NCI-H146 (cell line): ENCODE data around the gene PREX1.
"Not testable (repeated sequence)": the region's sequence is repeated elsewhere in the genome, so short reads cannot be mapped to it uniquely, and the experiment has no call there.

Experiments
- DNase-seq: peaks from one replicate; lab custom pipeline; 2025; lab: John Stamatoyannopoulos, UW

PREX1 gene

DNA sequence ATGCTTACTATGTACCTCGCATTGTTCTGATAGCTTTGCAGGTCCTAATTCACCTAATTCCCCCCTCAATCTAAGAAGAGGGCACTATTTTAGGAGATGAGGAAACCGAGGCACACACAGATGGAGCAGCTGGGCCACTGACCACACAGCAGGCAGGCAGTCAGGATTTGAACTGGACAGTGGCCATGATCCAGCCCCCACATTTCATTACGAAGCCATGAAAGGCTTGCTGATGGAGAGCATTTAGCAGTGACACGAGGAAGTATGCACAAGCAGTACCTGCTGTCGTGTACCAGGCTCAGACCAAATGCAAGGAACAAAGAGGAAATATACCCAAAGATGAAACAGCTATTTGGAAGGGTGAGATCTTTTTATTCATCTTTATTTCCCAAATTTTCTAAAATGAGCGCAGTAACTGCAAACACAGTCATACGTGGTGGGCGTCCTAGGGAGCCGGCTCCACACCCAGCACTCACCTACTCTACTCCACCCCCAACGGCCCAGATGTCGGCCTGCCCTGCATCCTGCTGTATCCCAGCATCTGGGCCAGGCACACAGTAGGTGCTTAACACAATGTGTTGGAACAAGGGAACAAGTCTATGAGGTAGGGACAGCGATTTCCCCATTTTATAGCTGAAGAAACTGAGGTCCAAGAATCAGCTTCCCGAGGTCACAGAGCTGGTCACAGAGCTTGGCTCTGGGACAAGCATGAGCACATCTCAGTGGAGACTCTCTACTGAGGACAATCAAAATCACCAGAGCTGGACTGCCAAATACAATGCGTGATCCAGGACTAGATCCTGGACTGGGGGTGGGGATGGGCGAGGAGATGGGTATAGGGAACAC, 15.0 kb downstream of the PREX1 start:
- DNase-seq = no peak

DNA sequence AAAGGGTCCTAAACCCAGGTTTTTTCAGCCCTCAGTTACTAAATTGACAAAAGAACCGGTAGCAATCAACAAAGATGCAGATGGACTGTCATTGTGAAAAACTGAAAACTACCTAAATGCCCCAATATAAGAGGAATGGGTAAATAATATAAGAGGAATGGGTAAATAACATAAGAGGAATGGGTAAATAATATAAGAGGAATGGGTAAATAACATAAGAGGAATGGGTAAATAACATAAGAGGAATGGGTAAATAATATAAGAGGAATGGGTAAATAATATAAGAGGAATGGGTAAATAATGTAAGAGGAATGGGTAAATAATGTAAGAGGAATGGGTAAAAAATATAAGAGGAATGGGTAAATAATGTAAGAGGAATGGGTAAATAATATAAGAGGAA, 15.7 kb downstream of the PREX1 start:
- not testable (repeated sequence) for DNase-seq

DNA sequence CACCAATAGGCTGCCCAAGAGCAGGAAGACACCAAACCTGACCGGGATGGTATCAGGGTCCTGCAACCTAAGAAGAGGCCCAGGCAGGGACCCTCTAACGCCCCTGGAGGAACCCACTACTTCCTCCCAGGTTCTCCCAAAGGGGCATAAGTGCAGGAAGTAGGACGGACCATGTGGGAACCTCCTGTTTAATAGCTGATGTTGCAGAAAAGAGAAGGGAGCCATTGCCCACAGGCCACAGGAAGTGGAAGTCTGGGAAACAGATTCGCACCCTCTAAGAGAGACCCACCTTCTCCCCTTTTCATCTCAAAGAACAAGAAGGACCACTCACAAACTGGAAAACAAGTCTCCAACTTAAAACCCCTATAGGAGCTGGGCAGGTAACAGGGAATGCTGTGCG, 18.1 kb downstream of the PREX1 start:
- no peak for DNase-seq

DNA sequence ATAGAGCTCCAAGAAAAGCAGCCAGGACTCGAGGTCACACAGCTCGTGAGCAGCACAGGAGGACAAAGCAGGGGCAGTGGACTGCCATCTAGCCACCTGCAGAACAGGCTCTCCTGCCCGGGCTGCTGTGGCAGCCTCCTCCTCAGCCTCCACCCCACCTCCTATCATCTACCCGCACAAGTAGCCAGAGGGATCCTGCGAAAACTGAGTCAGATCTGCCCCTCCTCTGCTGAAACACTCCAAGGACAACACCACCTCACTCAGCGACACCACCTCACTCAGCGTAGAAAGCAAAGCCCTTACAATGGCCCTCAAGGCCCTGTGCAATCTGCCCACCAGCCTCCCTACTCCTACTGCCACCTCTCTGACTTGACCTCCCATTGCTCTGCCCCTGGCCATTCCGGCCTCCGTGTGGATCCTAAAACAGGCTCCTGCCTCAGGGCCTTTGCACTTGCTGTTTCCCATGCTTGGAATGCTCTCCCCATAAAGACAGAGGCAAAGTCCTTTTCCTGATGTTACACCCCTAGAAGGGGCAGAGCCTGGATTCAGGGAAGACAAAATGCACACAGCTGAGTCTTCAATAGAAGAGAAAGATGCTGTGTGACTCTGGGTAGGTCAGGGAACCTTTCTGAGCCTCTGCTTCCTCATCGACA, 19.3 kb downstream of the PREX1 start:
- DNase-seq = no peak

DNA sequence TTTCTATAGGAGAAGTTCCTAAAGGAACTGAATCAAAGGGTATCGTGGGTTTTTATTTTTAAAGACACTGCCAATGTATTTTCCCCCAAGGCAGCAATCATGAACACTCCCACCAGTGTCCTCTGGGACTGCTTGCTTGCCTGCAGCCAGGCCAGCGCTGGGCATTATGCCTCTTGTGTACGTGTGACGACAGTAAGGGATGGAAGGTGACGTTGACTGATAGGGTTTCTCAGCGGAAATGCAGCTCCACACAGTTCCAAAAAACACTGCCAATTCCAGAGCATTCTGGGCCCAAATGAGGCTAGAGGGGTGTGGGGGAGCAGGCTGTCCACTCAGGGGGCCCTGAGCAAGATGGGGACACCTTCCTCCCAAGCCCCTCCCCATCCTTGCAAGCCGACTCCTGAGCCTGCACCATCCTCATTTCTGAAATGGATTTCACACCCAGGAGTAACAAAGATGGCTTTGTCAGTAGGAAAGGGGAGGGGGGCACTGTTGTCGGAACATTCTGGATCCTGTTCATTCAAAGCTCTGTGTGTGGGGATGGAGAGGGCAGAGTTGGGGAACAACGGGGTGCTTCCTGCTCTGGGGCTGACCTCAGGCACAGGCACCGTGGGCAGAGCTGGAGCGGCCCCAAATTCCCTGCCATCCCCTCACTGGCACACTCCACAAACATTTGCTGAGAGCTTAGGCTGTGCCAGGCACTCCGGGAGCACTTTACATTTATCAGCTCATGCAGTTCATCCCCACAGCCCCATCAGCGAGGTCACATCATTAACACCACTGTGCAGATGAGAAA, 20.0 kb downstream of the PREX1 start:
- DNase-seq = no peak

DNA sequence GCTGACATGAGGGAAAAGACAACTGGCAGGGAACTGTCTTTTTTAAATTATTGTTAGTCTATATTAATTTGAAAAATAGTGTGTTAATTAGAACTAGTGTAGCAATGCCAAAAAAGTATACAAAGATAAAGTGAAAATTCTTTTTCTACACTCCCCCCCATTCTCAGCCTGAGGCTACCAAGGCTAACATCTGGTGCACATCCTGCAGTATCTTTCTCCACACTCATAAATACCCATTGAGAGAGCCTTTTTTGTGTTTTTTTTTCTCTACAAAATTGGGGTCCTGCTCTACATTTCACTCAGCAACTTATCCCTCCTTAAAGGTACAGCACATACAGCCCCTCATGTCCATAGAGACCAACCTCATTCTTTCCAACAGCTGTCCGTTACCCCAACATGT, 20.7 kb downstream of the PREX1 start:
- DNase-seq = no peak

DNA sequence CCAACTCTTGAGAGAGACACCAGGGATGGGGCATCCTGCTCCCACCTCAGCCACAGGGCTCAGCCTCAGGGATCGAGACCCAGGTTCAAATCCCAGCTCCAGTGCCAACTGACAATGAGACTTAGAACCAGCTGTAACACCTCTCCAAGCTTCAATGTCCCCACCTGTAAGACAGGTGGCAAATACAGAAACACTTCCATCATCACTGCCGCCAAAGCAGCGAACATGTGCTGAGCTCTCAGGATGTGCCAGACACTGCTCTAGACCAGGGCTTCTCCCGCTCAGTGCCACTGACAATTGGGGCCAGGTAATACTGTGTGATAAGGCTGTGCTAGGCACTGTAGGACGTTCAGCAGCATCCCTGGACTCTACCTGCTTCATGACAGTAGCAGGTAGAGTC, 22.1 kb downstream of the PREX1 start:
- DNase-seq = no peak

DNA sequence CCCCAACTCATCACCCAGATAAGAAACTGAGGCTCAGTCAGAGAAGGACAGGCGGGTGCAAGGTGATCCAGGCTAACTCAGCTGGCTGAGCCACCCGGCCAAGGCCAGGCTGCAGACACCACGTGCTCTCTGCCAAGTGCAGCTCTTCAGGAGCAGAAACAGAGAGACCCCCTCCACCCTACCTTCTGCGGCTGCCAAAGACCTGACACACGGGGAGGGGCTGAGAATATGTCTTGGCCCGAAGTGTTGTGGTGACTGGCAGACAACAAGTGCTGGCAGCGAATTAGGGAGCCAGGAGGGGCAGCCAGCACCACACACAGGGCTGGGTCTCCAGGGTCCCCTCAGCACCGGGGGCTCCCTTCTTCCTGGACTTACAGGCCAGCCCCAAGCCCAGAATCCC, 22.5 kb downstream of the PREX1 start:
- no peak for DNase-seq

DNA sequence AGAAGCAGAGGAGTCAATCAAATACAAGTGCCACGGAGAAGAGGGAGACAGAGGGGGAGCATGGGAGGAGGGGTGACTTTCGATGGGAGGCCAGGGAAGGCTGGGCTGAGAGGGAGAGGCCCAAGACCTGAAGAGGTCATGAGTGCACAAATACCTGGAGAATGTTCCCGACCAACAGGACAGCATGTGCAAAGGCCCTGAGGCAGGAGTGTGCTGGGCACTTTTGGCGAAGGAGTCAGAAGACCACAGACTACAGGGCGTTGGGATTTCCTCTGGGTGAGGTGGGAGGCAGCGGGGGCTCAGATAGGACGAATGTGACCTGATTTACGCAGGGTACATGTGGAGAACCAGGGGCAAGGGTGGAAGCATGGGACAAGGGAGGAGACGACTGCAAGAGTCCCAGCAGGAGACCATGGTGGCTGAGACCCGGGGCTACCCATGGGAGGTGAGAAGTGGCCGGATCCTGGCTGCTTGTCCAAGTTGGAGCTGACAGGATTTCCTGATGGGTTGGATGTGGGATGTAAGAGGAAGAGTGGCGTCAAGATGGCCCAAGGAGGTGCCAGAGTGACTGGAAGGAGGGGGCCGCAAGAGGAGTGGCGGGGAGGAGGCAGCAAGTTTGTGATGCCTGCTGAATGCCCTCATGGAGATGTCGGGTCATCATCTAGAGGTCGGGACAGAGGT, 23.4 kb downstream of the PREX1 start:
- no peak for DNase-seq

DNA sequence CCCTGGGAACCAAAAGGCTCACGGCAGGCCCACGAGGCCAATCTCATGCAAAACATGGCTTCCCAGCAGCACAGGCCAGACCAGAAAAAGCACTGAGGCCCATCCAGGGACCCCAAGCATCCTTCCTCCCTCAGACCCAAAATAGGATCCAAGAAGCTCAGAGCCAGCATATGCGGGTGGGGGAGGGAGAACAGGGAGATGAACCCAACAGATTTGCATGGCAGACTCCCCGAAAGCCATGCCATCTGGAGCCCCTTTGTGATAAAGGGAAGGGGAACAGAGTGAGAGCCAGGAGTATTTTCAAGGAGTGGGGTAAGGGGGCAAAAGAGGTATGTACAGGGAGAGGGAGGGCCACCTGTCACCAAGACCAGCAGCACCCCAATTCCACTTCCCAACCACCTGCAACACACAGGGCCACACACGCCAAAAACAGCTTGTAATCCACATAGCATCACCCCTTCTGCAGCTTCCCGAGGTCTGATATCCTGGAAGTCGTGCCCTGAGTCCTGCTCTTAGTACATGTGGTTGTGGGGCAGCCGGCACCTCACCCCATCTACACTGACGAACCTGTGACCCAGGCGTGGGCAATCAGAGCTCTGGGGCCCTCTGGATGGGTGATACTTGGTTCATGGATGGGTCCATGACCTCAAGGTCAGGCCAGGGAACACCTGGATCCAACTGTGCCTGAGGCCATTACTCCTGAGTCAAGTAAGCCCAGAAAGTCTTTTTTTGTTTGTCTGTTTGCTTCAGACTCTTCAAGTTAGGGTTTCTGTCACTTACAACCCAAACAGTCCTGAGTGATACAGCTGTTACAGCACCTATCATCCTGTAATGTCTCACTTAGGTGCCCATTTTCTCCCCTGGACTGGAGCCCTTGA, 24.4 kb downstream of the PREX1 start:
- no peak for DNase-seq

DNA sequence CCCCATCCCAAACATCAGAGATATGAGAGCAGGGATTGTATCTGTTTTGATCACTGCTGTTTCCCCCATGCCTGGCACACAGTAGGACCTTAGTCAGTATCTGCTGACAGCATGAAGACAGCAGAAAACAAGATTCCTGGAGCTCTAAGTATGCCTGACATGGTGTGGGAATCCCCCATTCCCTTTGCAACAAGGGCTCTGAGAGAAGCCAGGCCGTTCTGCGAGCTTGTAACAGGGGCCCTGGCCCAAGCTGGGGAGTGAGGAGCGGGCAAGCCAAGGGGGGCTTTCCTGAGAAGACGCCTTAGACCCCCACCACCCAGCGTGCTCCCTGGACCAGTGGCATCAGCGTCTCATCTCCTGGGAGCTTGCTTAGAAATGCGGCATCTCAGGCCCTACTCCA, 25.2 kb downstream of the PREX1 start:
- no peak for DNase-seq

DNA sequence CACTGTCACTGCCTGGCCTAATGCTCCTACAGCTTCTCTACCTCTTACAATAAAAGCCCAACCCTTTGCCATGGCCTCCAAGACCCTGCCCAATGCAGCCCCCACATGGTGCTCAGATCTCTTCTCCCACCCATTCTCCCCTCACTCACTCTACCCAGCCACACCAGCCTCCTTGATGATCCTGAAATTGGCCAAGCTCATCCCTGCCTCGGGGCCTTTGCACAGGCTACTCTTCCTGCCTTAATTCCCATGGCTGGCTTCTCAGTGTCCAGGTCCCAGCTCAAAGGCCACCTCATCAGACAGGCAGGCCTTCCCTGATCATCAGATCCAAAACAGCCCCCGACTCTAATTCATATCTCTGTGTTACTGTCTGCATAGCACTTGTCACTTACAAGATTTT, 25.6 kb downstream of the PREX1 start:
- no peak for DNase-seq

DNA sequence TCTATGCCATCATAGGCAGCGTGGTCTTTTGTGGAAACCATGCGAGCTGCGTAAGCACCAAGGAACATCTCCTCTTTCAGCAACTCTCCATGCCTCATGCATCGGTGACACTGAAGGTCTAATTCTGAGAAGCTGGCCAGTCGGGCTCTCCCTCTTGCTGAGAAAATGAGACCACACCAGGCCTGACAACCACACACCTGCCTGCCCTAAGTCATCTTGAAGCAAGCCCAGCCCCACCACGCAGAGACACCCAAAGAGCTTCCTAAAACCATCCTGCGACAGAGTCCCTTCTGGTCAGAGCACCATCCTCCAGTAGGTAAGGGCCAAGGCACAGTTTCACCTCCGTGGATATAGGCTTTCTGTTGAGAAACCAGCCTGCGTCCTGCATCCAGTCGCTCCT, 26.6 kb downstream of the PREX1 start:
- DNase-seq = no peak

DNA sequence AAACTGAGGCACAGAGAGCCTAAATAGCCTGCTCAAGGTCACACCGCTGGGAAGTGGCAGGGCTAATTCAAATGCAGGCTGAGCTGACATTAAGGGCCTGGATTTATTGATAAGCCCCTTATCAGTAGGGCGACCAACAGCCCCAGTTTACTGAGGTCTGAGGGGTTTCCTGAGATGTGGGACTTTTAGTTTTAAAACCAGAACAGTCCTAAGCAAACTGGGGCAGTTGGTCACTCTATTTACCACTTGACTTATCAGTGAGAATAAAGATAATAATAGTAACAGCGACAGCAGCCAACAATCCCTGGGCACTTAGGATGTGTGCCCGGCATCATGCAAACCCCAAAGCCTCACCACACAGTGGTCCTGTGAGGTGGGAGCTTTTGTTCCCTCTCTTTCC, 27.6 kb downstream of the PREX1 start:
- no peak for DNase-seq

DNA sequence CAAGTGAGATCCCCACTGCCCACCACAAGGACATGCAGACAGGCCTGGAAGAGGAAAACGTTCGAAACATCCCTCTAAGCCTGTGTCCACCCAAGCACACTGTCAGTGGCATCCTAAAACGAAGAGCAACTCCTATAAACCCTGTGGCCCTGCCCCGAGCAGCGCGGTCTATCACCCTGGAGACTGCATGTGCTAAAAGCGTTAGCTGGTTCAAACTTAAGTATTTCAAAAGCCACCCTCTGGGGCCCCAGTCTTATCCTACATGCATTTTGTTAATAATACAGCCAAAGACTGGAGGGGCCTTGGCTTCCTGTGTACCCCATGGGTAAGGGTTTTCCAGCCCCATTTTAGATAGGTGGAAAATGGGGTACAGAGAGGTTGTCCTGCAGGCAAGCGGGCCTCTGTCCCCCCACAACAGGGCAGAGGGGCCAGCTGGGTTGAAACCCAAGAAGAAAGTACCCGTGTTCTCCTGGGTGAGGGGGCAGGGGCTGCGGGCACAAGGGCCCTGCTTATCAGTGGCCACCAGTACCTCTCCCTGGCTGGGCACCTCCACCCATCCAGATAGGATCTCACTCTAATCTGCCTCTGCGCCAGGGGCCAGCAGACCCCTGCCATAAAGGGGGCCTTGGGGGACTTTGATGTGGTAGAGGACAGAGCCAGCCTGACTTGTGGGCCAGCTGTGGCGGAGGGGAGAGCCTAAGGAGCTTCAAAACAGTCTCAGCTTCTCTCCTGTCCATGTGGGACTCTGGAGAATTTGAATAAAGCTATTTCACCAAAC, 28.3 kb downstream of the PREX1 start:
- DNase-seq = no peak

DNA sequence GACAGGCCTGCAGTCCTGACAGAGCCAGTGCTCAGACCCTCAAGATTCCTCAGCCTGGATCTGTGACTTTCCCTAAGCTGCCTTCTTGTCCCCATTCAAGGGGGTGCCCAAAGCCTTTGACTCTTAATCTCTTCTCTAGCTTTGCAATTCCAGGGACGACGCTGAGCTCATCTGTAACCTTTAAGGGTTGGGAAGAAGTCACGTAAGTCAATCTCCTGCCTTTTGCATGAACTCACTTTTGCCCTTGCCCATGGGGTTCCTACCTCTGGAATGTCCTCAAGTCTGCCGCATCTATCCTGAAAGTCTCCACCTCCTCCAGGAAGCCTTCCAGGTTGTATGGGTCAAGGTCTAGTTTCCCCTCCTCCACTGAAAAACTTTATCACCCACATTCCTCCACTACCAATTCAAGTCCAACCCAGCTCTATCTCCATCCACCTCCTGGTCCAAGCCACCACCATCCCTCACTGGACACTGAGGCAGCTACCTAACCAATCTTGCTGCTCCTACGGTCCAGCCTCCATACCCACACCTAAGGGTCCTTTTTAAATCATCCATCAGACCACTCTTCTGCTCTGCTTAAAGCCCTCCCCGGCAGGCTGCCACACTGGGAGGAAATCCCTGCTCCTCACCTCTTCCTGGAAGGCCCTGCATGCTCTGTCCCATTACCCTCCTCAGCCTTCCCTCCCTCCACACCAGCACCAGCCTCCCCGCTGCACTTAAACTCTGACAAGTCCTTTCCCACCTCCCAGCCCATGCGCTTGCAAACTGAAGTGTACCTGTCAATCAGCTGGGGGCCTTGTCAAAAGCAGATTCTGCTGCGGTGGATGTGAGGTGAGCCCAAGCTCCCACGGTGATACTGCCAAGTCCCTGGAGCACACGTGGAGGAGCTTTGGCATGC, 29.7 kb downstream of the PREX1 start:
- no peak for DNase-seq

DNA sequence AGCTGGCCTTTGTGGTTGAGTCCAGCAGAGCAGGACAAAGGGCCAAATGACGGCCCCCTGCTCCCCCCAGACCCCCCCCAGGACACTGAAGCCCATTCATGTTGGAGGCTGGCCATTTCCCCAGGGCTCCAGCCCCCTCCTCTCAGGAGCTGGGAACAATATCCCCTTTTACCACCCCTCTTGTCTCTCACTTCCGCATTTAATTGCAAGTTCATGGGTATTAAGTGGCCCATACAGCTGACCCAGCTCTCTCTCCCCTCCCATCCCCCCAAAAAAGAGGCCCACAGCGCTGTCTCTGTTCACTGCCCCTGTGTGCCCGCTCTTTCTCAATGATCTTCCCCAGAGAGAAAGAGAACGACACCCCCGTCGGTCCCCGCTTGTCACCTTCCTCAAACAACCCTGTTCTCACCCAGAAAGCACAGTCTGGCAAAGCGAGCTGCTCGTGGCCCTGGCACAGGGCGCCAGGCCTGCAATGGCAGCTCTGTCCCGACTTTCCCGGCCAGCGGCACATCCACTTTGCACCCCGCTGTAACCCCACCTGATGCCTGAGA, 30.4 kb downstream of the PREX1 start:
- DNase-seq = no peak

DNA sequence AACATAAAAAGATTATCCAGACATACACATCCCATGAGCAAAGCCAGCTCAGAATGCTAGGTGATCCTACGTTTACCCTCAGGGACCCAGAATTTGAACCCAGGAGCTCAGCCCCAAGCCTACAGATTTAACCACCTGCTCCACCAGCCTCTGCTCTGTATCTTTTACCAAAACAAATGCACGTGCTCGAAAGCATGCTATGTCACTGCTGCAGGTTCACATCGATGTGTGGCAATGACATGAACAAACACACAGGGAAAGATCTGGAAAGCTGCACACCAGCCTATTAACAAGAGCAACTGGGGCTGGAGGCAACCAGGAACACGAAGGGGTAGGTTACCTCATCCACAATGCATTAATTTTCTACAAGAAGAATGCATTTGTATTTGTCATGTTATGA, 32.1 kb downstream of the PREX1 start:
- DNase-seq = no peak

DNA sequence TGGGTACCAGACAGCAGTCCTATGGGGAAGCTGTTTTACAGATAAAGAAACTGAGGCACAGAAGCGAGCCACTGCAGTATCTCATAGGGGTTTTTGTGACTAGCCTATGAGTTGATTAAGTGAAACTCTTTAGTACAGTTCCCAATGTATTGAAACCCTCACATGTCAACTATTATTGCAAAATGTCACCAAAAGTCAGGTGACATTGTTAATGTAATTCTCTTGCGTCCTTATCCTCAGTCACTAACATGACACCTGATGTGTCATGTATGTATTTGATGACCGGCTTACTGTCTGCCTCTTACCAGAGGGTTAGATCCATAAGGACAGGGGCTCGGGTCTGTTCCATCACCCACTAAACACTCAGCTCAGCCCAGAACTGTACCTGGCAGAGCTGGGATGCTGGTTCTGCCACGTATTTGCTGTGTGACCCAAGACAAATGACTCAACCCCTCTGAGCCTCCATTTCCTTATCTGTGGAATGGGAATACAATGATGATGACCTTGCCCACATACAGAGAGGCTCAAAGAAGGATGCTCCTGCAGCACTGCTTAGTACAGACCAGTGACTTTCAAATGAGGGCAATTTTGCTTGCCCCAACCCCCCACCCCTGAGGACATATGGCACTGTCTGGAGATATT, 32.9 kb downstream of the PREX1 start:
- DNase-seq = no peak
